Fibroblast of skin of right quadriceps (primary cell): ENCODE measurements around the gene ESYT1.

ENCODE experiments used
- DNase-seq: peaks from one replicate; pipeline ENCODE4 v3.0.0-alpha.2; 2013

ESYT1 gene

DNA sequence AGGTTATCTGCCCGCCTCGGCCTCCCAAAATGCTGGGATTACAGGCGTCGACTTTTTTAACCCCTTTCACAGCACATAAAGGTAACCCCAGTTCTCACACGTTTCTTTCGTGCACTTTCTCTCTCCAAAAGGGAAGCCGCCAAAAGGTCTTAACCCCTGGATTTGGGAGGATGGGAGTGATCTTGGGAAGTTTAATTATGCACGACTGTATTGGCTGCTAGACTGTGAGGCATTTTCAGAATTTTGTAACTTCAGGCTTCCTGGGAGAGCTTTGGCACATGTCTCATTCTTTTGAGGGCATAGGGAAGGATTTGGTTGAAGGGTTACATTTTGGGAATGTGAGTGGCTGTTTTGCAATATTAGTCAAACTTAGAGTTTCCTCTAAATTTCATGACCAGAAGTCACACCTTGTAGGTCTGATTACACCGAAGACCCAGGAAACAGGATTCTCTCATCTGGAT, 62.7 kb downstream of the ESYT1 start:
- DNase-seq = no peak

GRCh38 chr12:56192582-56192981, 64.5 kb downstream of the ESYT1 start:
- DNase-seq = no peak

DNA sequence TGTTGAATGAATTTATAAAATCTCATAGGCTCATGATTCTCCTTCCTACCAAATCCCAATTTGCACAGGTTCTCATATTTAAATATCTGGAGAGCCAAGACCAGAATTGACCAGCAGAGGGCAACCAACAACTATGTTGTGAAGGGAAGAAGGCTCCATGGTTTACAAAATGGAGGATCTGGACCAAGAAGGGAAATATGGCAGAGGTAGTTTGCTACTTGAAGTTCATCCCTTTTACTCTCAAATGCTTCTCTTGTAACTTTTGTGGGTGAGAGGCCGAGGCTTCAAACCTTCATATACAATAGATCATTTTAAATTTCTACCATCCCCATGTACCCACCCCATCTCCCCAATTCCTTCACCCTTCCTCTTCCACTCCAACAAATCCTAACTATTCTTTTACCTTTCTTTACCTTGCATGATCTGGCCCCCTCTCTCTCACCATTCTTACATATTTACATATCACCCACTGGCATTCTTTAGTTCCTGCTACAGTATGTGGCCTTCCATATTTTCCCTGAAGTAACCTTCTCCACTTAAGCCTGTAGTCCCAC, 65.0 kb downstream of the ESYT1 start:
- DNase-seq = peak; percentile 82
